Spleen (tissue), 11 donors: ENCODE results near the gene DPY30. TPM values are rescaled to one million over a fixed set of nuclear protein-coding genes. Genes with fewer than 3 reads are reported as not detected.
"Not testable (repeated sequence)": the region's sequence is repeated elsewhere in the genome, so short reads cannot be mapped to it uniquely, and the experiment has no call there.

Experiments
- DNase-seq: peaks from one replicate; pipeline ENCODE4 v3.0.0-alpha.2; 2020
- H3K27ac ChIP-seq, 8 donors: fragments of 200-600 bp; sonication (generic) in 7 of 8; 1 replicate in 4 of 8; 2 replicates in 4 of 8; pipeline versions ENCODE4 v1.5.0 to v1.8.0; 2016 to 2021; ENCODE audit warnings: inconsistent platforms in 4 of 8, mild to moderate bottlenecking in 4 of 8, moderate library complexity in 1 of 8
- H3K27me3 ChIP-seq, 7 donors: fragments of 200-600 bp; sonication (generic) in 6 of 7; replicated peaks in 1 of 7; 1 replicate in 4 of 7; 2 replicates in 3 of 7; pipeline versions ENCODE4 v1.5.0 to v1.8.0; 2016 to 2021; ENCODE audit warnings: inconsistent platforms in 3 of 7, mild to moderate bottlenecking in 1 of 7
- H3K36me3 ChIP-seq, 6 donors: fragments of 200-600 bp; sonication (generic) in 5 of 6; 1 replicate in 4 of 6; 2 replicates in 2 of 6; pipeline versions ENCODE4 v1.5.0 to v1.8.0; 2016 to 2021; ENCODE audit warnings: inconsistent platforms in 2 of 6
- H3K4me1 ChIP-seq, 6 donors: fragments of 200-600 bp; sonication (generic) in 5 of 6; 1 replicate in 3 of 6; 2 replicates in 3 of 6; pipeline versions ENCODE4 v1.5.0 to v1.8.0; 2016 to 2021; ENCODE audit warnings: inconsistent platforms in 3 of 6
- H3K4me3 ChIP-seq, 8 donors: fragments of 200-600 bp; sonication (generic) in 7 of 8; 1 replicate in 4 of 8; 2 replicates in 4 of 8; pipeline versions ENCODE4 v1.5.0 to v1.8.0; 2016 to 2021; ENCODE audit warnings: inconsistent platforms in 4 of 8, mild to moderate bottlenecking in 4 of 8, moderate library complexity in 2 of 8
- H3K9me3 ChIP-seq, 8 donors: fragments of 200-600 bp; sonication (generic) in 7 of 8; 1 replicate in 4 of 8; 2 replicates in 4 of 8; pipeline versions ENCODE4 v1.5.0 to v1.8.0; 2016 to 2021; ENCODE audit warnings: inconsistent platforms in 4 of 8
- POLR2A ChIP-seq, 3 donors: fragments of 450-650 bp; IDR thresholded peaks; one replicate each; pipeline ENCODE4 v1.5.1; 2017; ENCODE audit warnings: antibody characterized with exemption in 3 of 3, mild to moderate bottlenecking in 1 of 3
- POLR2AphosphoS5 ChIP-seq, 3 donors: sonication (generic); formaldehyde crosslinking; IDR thresholded peaks; one replicate each; pipeline ENCODE4 v1.5.1; 2017; ENCODE audit warnings: antibody characterized with exemption in 3 of 3
- WGBS, 5 donors: extraction: QIAGEN DNeasy Blood & Tissue Kit in 3 of 5; methylation state at CpG; one replicate each; pipeline versions ENCODE4 v1.1.5 to v1.1.7; 2013 to 2018; 5-methylcytosine and 5-hydroxymethylcytosine counted together
- intact Hi-C: fragments of 100-400 bp; cut with DNase I; formaldehyde crosslinking; loops from one replicate; pipeline ENCODE4 v1.15.0; 2023; ENCODE audit warnings: low total_unique reads
- polyA plus RNA-seq, 3 donors: library from polyadenylated mRNA; stranded (reverse); fragments of 200-250 nt; gene quantifications; one replicate each; pipeline ENCODE4 v1.2.1, GENCODE V29; 2013
- total RNA-seq, 7 donors: library from RNA; depleted of rRNA in 3 of 7; stranded (reverse); fragments of >200 nt in 3 of 7; fragmentation: NEBNext Ultra II Directional in 4 of 7; extraction: Animal tissue kit (Norgen Biotek cat#: 25700) in 4 of 7; gene quantifications; one replicate each; pipeline versions ENCODE4 v1.1.0 to v1.2.1, GENCODE V29; 2016 to 2021
- TF ChIP-seq, protein P1 (sequence below), 11 experiments: fragments of 200-600 bp in 7 of 11; fragments of 450-650 bp in 4 of 11; sonication (generic) in 4 of 11; IDR thresholded peaks in 8 of 11; conservative IDR thresholded peaks in 3 of 11; 1 replicate in 7 of 11; 2 replicates in 4 of 11; pipeline versions ENCODE4 v1.4.0 to v1.8.0; 2016 to 2021; ENCODE audit warnings: antibody characterized with exemption in 11 of 11, inconsistent platforms in 4 of 11, mild to moderate bottlenecking in 1 of 11
- donor health status: healthy with polysubstance abuse.
- donor health status: DM: no; HTN: no; CAD: no; lungs with moderate emphysema.
- donor health status: DM: no; HTN: no; CAD: no.
- donor health status: Bipolar disorder and iron deficiency.
- donor health status: healthy.
- donor health status: DM: no; HTN: no; CAD: no.
- donor health status: DM: yes; HTN: yes; CAD: no.

The DPY30 gene
- total and polyA plus RNA-seq, 10 donors, result 31.9 to 86.4 (median 45.0) TPM

DNA sequence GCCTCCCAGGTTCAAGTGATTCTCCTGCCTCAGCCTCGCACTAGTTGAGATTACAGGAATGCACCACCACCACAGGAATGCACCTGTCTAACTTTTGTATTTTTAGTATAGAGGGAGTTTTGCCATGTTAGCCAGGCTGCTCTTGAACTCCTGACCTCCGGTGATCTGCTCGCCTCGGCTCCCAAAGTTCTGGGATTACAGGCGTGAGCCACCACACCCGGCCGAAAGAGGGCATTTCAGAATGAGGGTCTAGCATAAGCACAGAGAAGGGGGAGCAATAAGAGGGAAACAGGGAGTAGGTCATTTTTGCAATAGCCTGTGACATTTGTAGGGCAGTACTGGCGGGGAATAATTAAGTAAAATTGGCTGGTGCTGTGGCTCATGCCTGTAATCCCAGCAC, 21.8 kb upstream of the DPY30 start:
- H3K27ac ChIP-seq, result no peak overlapping the region
- no peak overlapping the region for H3K4me3 ChIP-seq
- peaks cover 0 to 7% (median 0%) of the 10 kb centered on the region in 6 donors for H3K36me3 ChIP-seq
- TF ChIP-seq POLR2A (IDR thresholded peaks at IDR 0.05) (no peak), POLR2AphosphoS5 (IDR thresholded peaks at IDR 0.05) (no peak)
- TF ChIP-seq, protein P1, sequence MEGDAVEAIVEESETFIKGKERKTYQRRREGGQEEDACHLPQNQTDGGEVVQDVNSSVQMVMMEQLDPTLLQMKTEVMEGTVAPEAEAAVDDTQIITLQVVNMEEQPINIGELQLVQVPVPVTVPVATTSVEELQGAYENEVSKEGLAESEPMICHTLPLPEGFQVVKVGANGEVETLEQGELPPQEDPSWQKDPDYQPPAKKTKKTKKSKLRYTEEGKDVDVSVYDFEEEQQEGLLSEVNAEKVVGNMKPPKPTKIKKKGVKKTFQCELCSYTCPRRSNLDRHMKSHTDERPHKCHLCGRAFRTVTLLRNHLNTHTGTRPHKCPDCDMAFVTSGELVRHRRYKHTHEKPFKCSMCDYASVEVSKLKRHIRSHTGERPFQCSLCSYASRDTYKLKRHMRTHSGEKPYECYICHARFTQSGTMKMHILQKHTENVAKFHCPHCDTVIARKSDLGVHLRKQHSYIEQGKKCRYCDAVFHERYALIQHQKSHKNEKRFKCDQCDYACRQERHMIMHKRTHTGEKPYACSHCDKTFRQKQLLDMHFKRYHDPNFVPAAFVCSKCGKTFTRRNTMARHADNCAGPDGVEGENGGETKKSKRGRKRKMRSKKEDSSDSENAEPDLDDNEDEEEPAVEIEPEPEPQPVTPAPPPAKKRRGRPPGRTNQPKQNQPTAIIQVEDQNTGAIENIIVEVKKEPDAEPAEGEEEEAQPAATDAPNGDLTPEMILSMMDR (IDR thresholded peaks at IDR 0.05 in 8 of 11, conservative IDR thresholded peaks at IDR 0.05 in 3 of 11), result no peak
- DNase-seq, result no peak
- H3K27me3 ChIP-seq, result no peaks in the 10 kb centered on the region
- intact Hi-C loops, result no loop called here
- peaks cover 2 to 38% (median 30%) of the 10 kb centered on the region in 6 donors for H3K4me1 ChIP-seq
- H3K9me3 ChIP-seq, result no peaks in the 10 kb centered on the region
- WGBS, 5 donors, result 91 to 96% (median 96%) methylated on average over 8 of the region's 8 CpGs

- TF ChIP-seq, protein P1 (IDR thresholded peaks at IDR 0.05 in 8 of 11, conservative IDR thresholded peaks at IDR 0.05 in 3 of 11), result no peak
- no peak for TF ChIP-seq POLR2AphosphoS5 (IDR thresholded peaks at IDR 0.05)
- TF ChIP-seq POLR2A (IDR thresholded peaks at IDR 0.05), result no peak
- no peak for DNase-seq
- Histone ChIP-seq H3K9me3 (no peaks in the 10 kb centered on the region), H3K4me1 (peaks cover 2 to 26% (median 21%) of the 10 kb centered on the region in 6 donors), H3K27ac (no peak overlapping the region), H3K27me3 (no peaks in the 10 kb centered on the region), H3K36me3 (no peaks in the 10 kb centered on the region), H3K4me3 (no peak overlapping the region)
- WGBS, 5 donors, result 91 to 99% (median 92%) methylated on average over 2 of the region's 2 CpGs
- intact Hi-C loops, result no loop called here
Measured at GRCh38 chr2:32060266-32060665, 20.7 kb upstream of the DPY30 start.

DNA sequence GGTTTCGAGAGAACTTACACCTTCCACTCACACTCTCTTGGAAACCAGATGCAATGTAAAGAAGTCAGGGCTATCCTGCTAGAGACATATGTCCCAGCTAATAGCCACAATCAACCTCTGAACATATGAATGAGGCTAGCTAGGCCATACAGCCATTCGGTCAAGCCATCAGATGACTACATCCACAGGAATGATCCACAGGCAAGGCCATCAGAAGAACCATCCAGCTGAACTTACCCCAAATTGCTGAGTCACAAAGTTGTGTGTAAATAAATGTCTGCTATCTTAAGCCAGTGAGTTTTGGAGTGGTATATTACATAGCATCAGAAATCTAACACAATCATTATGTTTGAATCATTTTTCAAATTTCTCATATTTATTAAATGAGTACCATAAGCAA, 18.5 kb upstream of the DPY30 start:
- H3K4me1 ChIP-seq, result peaks cover 0 to 14% (median 10%) of the 10 kb centered on the region in 6 donors
- no peaks in the 10 kb centered on the region for H3K36me3 ChIP-seq
- no peaks in the 10 kb centered on the region for H3K9me3 ChIP-seq
- DNase-seq, result no peak
- TF ChIP-seq POLR2AphosphoS5 (IDR thresholded peaks at IDR 0.05) (no peak), POLR2A (IDR thresholded peaks at IDR 0.05) (no peak)
- TF ChIP-seq, protein P1 (IDR thresholded peaks at IDR 0.05 in 8 of 11, conservative IDR thresholded peaks at IDR 0.05 in 3 of 11), result no peak
- 89 to 96% (median 96%) methylated on average over 2 of the region's 2 CpGs for WGBS, 5 donors
- H3K27me3 ChIP-seq, result no peaks in the 10 kb centered on the region
- intact Hi-C loops, result no loop called here
- H3K27ac ChIP-seq, result no peak overlapping the region
- no peak overlapping the region for H3K4me3 ChIP-seq

DNA sequence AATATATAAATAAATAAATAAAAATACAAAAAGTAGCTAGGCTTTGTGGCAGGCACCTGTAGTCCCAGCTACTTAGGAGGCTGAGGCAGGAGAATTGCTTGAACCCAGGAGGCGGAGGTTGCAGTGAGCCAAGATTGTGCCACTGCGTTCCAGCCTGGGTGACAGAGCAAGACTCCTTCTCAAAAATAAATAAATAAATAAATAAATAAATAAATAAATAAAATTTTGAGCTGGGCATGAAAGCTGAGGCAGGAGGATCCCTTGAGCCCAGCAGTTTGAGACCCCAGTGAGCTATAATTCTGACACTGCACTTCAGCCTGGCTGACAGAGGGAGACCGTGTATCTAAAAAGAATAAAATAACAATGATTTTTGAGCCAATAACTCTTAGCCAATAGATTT, 15.0 kb upstream of the DPY30 start:
- H3K27me3 ChIP-seq, H3K4me1 ChIP-seq, H3K27ac ChIP-seq, intact Hi-C loops, H3K4me3 ChIP-seq, H3K9me3 ChIP-seq, DNase-seq, H3K36me3 ChIP-seq: not testable (repeated sequence)
- WGBS, 5 donors, result 65 to 87% (median 74%) methylated on average over 3 of the region's 3 CpGs
